ENCODE results near the gene EPSTI1. TPM values are rescaled to one million over a fixed set of nuclear protein-coding genes. Genes with fewer than 3 reads are reported as not detected.
A peak's percentile ranks its signal among the peaks of the same experiment; 100 is the strongest.

Gene EPSTI1
- total RNA-seq, 4 donors from 2014 or later: 13.1 to 145 (median 18.7) TPM

- WGBS, 2 donors (ENCODE audit: low coverage in 1 of 2): 34% methylated on average over 3 of the region's 3 CpGs; no CpG with 5 or more reads in 1 of the 2 donors
- in situ Hi-C loops (cut with MboI; ENCODE audit: low pct_ligation_motif_present in 1 of 4, low pct_unique_long_range_greater_than_20kb in 1 of 4, low sequenced_read_pairs in 3 of 4) (no loop called here), intact Hi-C loops (cut with DNase I; ENCODE audit: low total_unique reads) (no loop called here)
- Histone ChIP-seq H3K27me3 (no peaks in the 10 kb centered on the region), H3K36me3 (no peaks in the 10 kb centered on the region), H3K4me3 (no peak overlapping the region), H3K27ac (no peak overlapping the region), H3K9me3 (no peaks in the 10 kb centered on the region), H3K4me1 (no peaks in the 10 kb centered on the region)
- TF ChIP-seq POLR2A (IDR thresholded peaks at IDR 0.05) (no peak), POLR2AphosphoS5 (IDR thresholded peaks at IDR 0.05) (no peak), EP300 (IDR thresholded peaks at IDR 0.05; ENCODE audit: low read depth) (no peak), CTCF (IDR thresholded peaks at IDR 0.05) (no peak)
- no peak for DNase-seq
Measured at GRCh38 chr13:42847891-42848663, 144.0 kb downstream of the EPSTI1 start.

- TF ChIP-seq POLR2A (IDR thresholded peaks at IDR 0.05) (no peak), CTCF (IDR thresholded peaks at IDR 0.05) (peak in 2 of 5 experiments; percentile 4 to 21)
- in situ Hi-C loops (cut with MboI; ENCODE audit: low pct_ligation_motif_present in 1 of 4, low pct_unique_long_range_greater_than_20kb in 1 of 4, low sequenced_read_pairs in 3 of 4): no loop called here
- H3K36me3 ChIP-seq: no peaks in the 10 kb centered on the region
- no peak overlapping the region for H3K27ac ChIP-seq
- peak; percentile 12 for DNase-seq
- H3K9me3 ChIP-seq: no peaks in the 10 kb centered on the region
- intact Hi-C loops (cut with DNase I; ENCODE audit: low total_unique reads): no loop called here
- H3K4me1 ChIP-seq: peaks cover 0 to 8% (median 0%) of the 10 kb centered on the region in 4 donors
- no peaks in the 10 kb centered on the region for H3K27me3 ChIP-seq
- WGBS, 2 donors (ENCODE audit: low coverage in 1 of 2): 33 to 46% methylated on average over 6 to 10 of the region's 10 CpGs
- H3K4me3 ChIP-seq: no peak overlapping the region
Measured at GRCh38 chr13:42836930-42837690, 154.9 kb downstream of the EPSTI1 start.

Other genes with a start within 250 kb of the EPSTI1 start
- not detected for gene FAM216B, start 210.7 kb downstream of the EPSTI1 start, total RNA-seq
- gene DNAJC15, start 31.3 kb upstream of the EPSTI1 start, total RNA-seq: 10 to 100 TPM; 10.5 to 18.3 (median 11.4) TPM

Data from transverse colon (tissue), 4 donors.